CD14-positive monocyte (primary cell): Measurements from ENCODE around the gene SNX19. TPM values are rescaled to one million over a fixed set of nuclear protein-coding genes. Genes with fewer than 3 reads are reported as not detected.

Experiments
- DNase-seq, 3 donors: peaks; one replicate each; pipeline ENCODE4 v3.0.0-alpha.2; 2011 to 2022
- H2AFZ ChIP-seq: 2 replicates; pipeline ENCODE4 v1.6.0; 2012; ENCODE audit warnings: mild to moderate bottlenecking, low read depth, low read length, inconsistent platforms; ENCODE audit not compliant: insufficient read depth, poor library complexity, severe bottlenecking
- H3K27ac ChIP-seq, 2 donors: 1 replicate in 1 of 2; 2 replicates in 1 of 2; pipeline ENCODE4 v1.5.1; 2012 to 2013; ENCODE audit warnings: low read length in 2 of 2, control low read depth in 1 of 2, inconsistent platforms in 1 of 2, low read depth in 1 of 2, mild to moderate bottlenecking in 1 of 2
- H3K27me3 ChIP-seq, 2 donors: one replicate each; pipeline versions ENCODE4 v1.6.0 to v1.6.1; 2011 to 2013; ENCODE audit warnings: low read length in 2 of 2; ENCODE audit not compliant: control insufficient read depth in 2 of 2, insufficient read depth in 2 of 2
- H3K36me3 ChIP-seq, 2 donors: replicated peaks in 1 of 2; 1 replicate in 1 of 2; 2 replicates in 1 of 2; pipeline versions ENCODE4 v1.5.1 to v1.6.1; 2012 to 2013; ENCODE audit warnings: low read length in 2 of 2, control low read depth in 1 of 2, inconsistent platforms in 1 of 2, mild to moderate bottlenecking in 1 of 2; ENCODE audit not compliant: insufficient read depth in 2 of 2, control insufficient read depth in 1 of 2
- H3K4me1 ChIP-seq, 2 donors: 1 replicate in 1 of 2; 2 replicates in 1 of 2; pipeline versions ENCODE4 v1.5.1 to v1.6.1; 2012 to 2013; ENCODE audit warnings: low read length in 2 of 2, control low read depth in 1 of 2, inconsistent platforms in 1 of 2, mild to moderate bottlenecking in 1 of 2, moderate library complexity in 1 of 2; ENCODE audit not compliant: insufficient read depth in 2 of 2, control insufficient read depth in 1 of 2
- H3K4me2 ChIP-seq: replicated peaks from 2 replicates; pipeline ENCODE3; 2012; ENCODE audit warnings: low read length, moderate library complexity, mild to moderate bottlenecking; ENCODE audit not compliant: poor library complexity, severe bottlenecking; ENCODE audit errors: extremely low read depth
- H3K4me3 ChIP-seq, 3 experiments: fragments of 200-600 bp in 1 of 3; sonication (generic) in 1 of 3; replicated peaks in 1 of 3; 1 replicate in 2 of 3; 2 replicates in 1 of 3; pipeline ENCODE4 v1.5.1; 2011 to 2013; ENCODE audit warnings: low read length in 3 of 3, mild to moderate bottlenecking in 3 of 3, control low read depth in 2 of 3, low read depth in 2 of 3, inconsistent platforms in 1 of 3, moderate library complexity in 1 of 3
- H3K79me2 ChIP-seq: 2 replicates; pipeline ENCODE4 v1.6.0; 2012; ENCODE audit warnings: mild to moderate bottlenecking, control low read depth, inconsistent platforms, low read length, moderate library complexity; ENCODE audit not compliant: insufficient read depth
- H3K9ac ChIP-seq: 2 replicates; pipeline ENCODE4 v1.6.0; 2017; ENCODE audit warnings: low read length, mild to moderate bottlenecking; ENCODE audit not compliant: insufficient read depth, poor library complexity, severe bottlenecking
- H3K9me3 ChIP-seq, 2 donors: replicated peaks in 1 of 2; 1 replicate in 1 of 2; 2 replicates in 1 of 2; pipeline versions ENCODE4 v1.5.1 to v1.6.1; 2012 to 2013; ENCODE audit warnings: low read length in 2 of 2, control low read depth in 1 of 2; ENCODE audit not compliant: control insufficient read depth in 1 of 2, insufficient read depth in 1 of 2
- H4K20me1 ChIP-seq: 2 replicates; pipeline ENCODE4 v1.6.0; 2012; ENCODE audit warnings: mild to moderate bottlenecking, low read length, control low read depth, moderate library complexity; ENCODE audit not compliant: insufficient read depth
- H3K27ac Mint-ChIP-seq, 7 donors: one replicate each; pipeline ENCODE4 v1.8.0; 2020; ENCODE audit warnings: mild to moderate bottlenecking in 7 of 7, mixed read lengths in 7 of 7, moderate library complexity in 6 of 7, inconsistent platforms in 2 of 7
- H3K27me3 Mint-ChIP-seq, 3 donors: one replicate each; pipeline ENCODE4 v1.8.0; 2021 to 2022; ENCODE audit warnings: low read depth in 3 of 3, mild to moderate bottlenecking in 3 of 3, mixed read lengths in 3 of 3, moderate library complexity in 3 of 3, inconsistent platforms in 1 of 3
- H3K36me3 Mint-ChIP-seq, 2 donors: one replicate each; pipeline ENCODE4 v1.8.0; 2020; ENCODE audit warnings: mixed read lengths in 2 of 2, inconsistent platforms in 1 of 2, mild to moderate bottlenecking in 1 of 2
- H3K4me1 Mint-ChIP-seq: one replicate; pipeline ENCODE4 v1.8.0; 2020; ENCODE audit warnings: mild to moderate bottlenecking, mixed read lengths
- H3K4me3 Mint-ChIP-seq, 2 donors: one replicate each; pipeline ENCODE4 v1.8.0; 2020; ENCODE audit warnings: mild to moderate bottlenecking in 2 of 2, mixed read lengths in 2 of 2, moderate library complexity in 1 of 2
- H3K9me3 Mint-ChIP-seq, 7 donors: one replicate each; pipeline ENCODE4 v1.8.0; 2020 to 2022; ENCODE audit warnings: mixed read lengths in 7 of 7, mild to moderate bottlenecking in 6 of 7, moderate library complexity in 6 of 7, inconsistent platforms in 2 of 7
- CTCF ChIP-seq: fragments of 200-600 bp; IDR thresholded peaks from one replicate; pipeline ENCODE4 v1.8.0; 2022; ENCODE audit warnings: antibody characterized with exemption, mild to moderate bottlenecking
- WGBS: methylation state at CpG from one replicate; pipeline ENCODE4 v1.1.5; 2013; ENCODE audit warnings: missing lambda C conversion rate; ENCODE audit not compliant: insufficient coverage; 5-methylcytosine and 5-hydroxymethylcytosine counted together
- intact Hi-C, 2 donors: fragments of 100-400 bp; cut with micrococcal nuclease; formaldehyde crosslinking; loops; one replicate each; pipeline versions ENCODE4 v1.15.0 to v1.15.1; 2023
- polyA plus RNA-seq, 3 donors: library from polyadenylated mRNA; depleted of rRNA in 1 of 3; unstranded in 2 of 3; stranded (reverse) in 1 of 3; fragments of 300-500 nt in 2 of 3; fragments of >200 nt in 1 of 3; fragmentation: Illumina TruSeq in 2 of 3; gene quantifications; 1 replicate in 2 of 3; 2 replicates in 1 of 3; pipeline ENCODE4 v1.2.3, GENCODE V29; 2012 to 2021

Gene SNX19
- polyA plus RNA-seq, 3 donors: 13.6 to 23.3 (median 17.6) TPM

- no peaks in the 10 kb centered on the region for H3K4me1 ChIP-seq
- H3K9me3 Mint-ChIP-seq: peaks cover 0 to 5% (median 0%) of the 10 kb centered on the region in 7 donors
- H3K27ac ChIP-seq: no peak overlapping the region
- H2AFZ ChIP-seq: no peak overlapping the region
- 93% methylated on average over 6 of the region's 6 CpGs for WGBS
- H3K27me3 Mint-ChIP-seq: peaks cover 2 to 10% (median 4%) of the 10 kb centered on the region in 3 donors
- H4K20me1 ChIP-seq: no peaks in the 10 kb centered on the region
- intact Hi-C loops: no loop called here
- H3K79me2 ChIP-seq: no peaks in the 10 kb centered on the region
- H3K4me2 ChIP-seq: no peak overlapping the region
- H3K9ac ChIP-seq: no peak overlapping the region
- H3K36me3 Mint-ChIP-seq: no peaks in the 10 kb centered on the region
- H3K9me3 ChIP-seq: no peaks in the 10 kb centered on the region
- no peak overlapping the region for H3K4me3 Mint-ChIP-seq
- H3K27me3 ChIP-seq: no peaks in the 10 kb centered on the region
- no peak for TF ChIP-seq CTCF
- H3K36me3 ChIP-seq: no peaks in the 10 kb centered on the region
- no peak overlapping the region for H3K27ac Mint-ChIP-seq
- H3K4me3 ChIP-seq: no peak overlapping the region
- DNase-seq: no peak
- H3K4me1 Mint-ChIP-seq: no peaks in the 10 kb centered on the region
Measured at GRCh38 chr11:130829920-130830511, 86.3 kb downstream of the SNX19 start.

- no peak for TF ChIP-seq CTCF
- Mint-ChIP-seq H3K9me3 (peaks cover 0 to 5% (median 0%) of the 10 kb centered on the region in 7 donors), H3K27ac (peak overlapping the region in 1 of 7 donors; percentile 38), H3K27me3 (peaks cover 5 to 7% (median 6%) of the 10 kb centered on the region in 3 donors), H3K4me3 (no peak overlapping the region), H3K36me3 (no peaks in the 10 kb centered on the region), H3K4me1 (no peaks in the 10 kb centered on the region)
- Histone ChIP-seq H4K20me1 (no peaks in the 10 kb centered on the region), H3K36me3 (no peaks in the 10 kb centered on the region), H3K4me2 (no peak overlapping the region), H3K27ac (no peak overlapping the region), H3K9ac (no peak overlapping the region), H3K27me3 (no peaks in the 10 kb centered on the region), H3K9me3 (no peaks in the 10 kb centered on the region), H3K4me3 (no peak overlapping the region), H2AFZ (no peak overlapping the region), H3K79me2 (no peaks in the 10 kb centered on the region), H3K4me1 (no peaks in the 10 kb centered on the region)
- WGBS: over 99% methylated on average over 7 of the region's 7 CpGs
- DNase-seq: no peak
- intact Hi-C loops: no loop called here
Measured at GRCh38 chr11:130828741-130829140, 87.5 kb downstream of the SNX19 start.
